ENCODE data around the gene TAB3.

- TF ChIP-seq EZH2 (IDR thresholded peaks at IDR 0.05) (no peak), CTCF (IDR thresholded peaks at IDR 0.05) (no peak)
Measured at GRCh38 chrX:30824275-30824674, 64.8 kb downstream of the TAB3 start.
